Kidney glomerular epithelial cell (primary cell): Measurements from ENCODE around the gene SEMA4D.

Source experiments
- DNase-seq: peaks from one replicate; lab custom pipeline; 2025; lab: John Stamatoyannopoulos, UW

SEMA4D gene

GRCh38 chr9:89444925-89445765 lies 52.8 kb downstream of the SEMA4D start:
- no peak for DNase-seq

- no peak for DNase-seq
Measured at GRCh38 chr9:89444274-89444673, 53.6 kb downstream of the SEMA4D start.

- no peak for DNase-seq
Measured at GRCh38 chr9:89442981-89443814, 54.7 kb downstream of the SEMA4D start.

- DNase-seq: no peak
Measured at GRCh38 chr9:89442501-89442978, 55.4 kb downstream of the SEMA4D start.

GRCh38 chr9:89441986-89442385 lies 55.9 kb downstream of the SEMA4D start:
- DNase-seq: no peak

- no peak for DNase-seq
Measured at GRCh38 chr9:89441655-89441970, 56.3 kb downstream of the SEMA4D start.

GRCh38 chr9:89440951-89441654 lies 56.8 kb downstream of the SEMA4D start:
- DNase-seq: no peak

GRCh38 chr9:89440548-89440947 lies 57.4 kb downstream of the SEMA4D start:
- DNase-seq: no peak

- no peak for DNase-seq
Measured at GRCh38 chr9:89440046-89440445, 57.9 kb downstream of the SEMA4D start.

GRCh38 chr9:89439571-89439970 lies 58.3 kb downstream of the SEMA4D start:
- no peak for DNase-seq

GRCh38 chr9:89438194-89438593 lies 59.7 kb downstream of the SEMA4D start:
- no peak for DNase-seq

GRCh38 chr9:89437772-89438171 lies 60.1 kb downstream of the SEMA4D start:
- no peak for DNase-seq

- peak; percentile 27 for DNase-seq
Measured at GRCh38 chr9:89436963-89437625, 60.8 kb downstream of the SEMA4D start.

- no peak for DNase-seq
Measured at GRCh38 chr9:89436326-89436725, 61.6 kb downstream of the SEMA4D start.

GRCh38 chr9:89435071-89435823 lies 62.7 kb downstream of the SEMA4D start:
- DNase-seq: no peak

GRCh38 chr9:89434636-89435035 lies 63.3 kb downstream of the SEMA4D start:
- no peak for DNase-seq

GRCh38 chr9:89433826-89434225 lies 64.1 kb downstream of the SEMA4D start:
- DNase-seq: peak; percentile 37

GRCh38 chr9:89432986-89433530 lies 64.9 kb downstream of the SEMA4D start:
- no peak for DNase-seq

- no peak for DNase-seq
Measured at GRCh38 chr9:89431930-89432725, 65.8 kb downstream of the SEMA4D start.

- DNase-seq: no peak
Measured at GRCh38 chr9:89430995-89431394, 66.9 kb downstream of the SEMA4D start.
